HepG2 (cell line): ENCODE results near the gene RNF208. TPM values are rescaled to one million over a fixed set of nuclear protein-coding genes. Genes with fewer than 3 reads are reported as not detected.
A peak's percentile ranks its signal among the peaks of the same experiment; 100 is the strongest.

Source experiments
- JARID2 ChIP-seq: sonication (generic); formaldehyde crosslinking; IDR thresholded peaks from 2 replicates; pipeline ENCODE4 v1.8.1; 2023; ENCODE audit warnings: missing genetic modification reagents, inconsistent platforms; ENCODE audit not compliant: insufficient replicate concordance
- KDM2A ChIP-seq: sonication (generic); formaldehyde crosslinking; IDR thresholded peaks from 2 replicates; pipeline ENCODE4 v1.4.0; 2020; ENCODE audit warnings: low read depth, missing genetic modification reagents, borderline replicate concordance
- KLF11 ChIP-seq: IDR thresholded peaks from 2 replicates; pipeline ENCODE4 v1.6.1; 2016; ENCODE audit warnings: missing compliant biosample characterization
- KLF6 ChIP-seq: IDR thresholded peaks from 2 replicates; pipeline ENCODE4 v1.8.0; 2016; ENCODE audit warnings: missing biosample characterization, missing genetic modification reagents
- NFRKB ChIP-seq: fragments of 450-650 bp; IDR thresholded peaks from 2 replicates; pipeline ENCODE4 v1.6.1; 2017
- PCBP2 ChIP-seq: fragments of 200-400 bp; formaldehyde crosslinking; optimal IDR thresholded peaks from 2 replicates; pipeline ENCODE3; 2018; ENCODE audit warnings: low read length, low read depth; ENCODE audit not compliant: poor library complexity, severe bottlenecking
- REL ChIP-seq: sonication (generic); formaldehyde crosslinking; conservative IDR thresholded peaks from 2 replicates; pipeline ENCODE4 v1.8.0; 2022; ENCODE audit warnings: mild to moderate bottlenecking, missing genetic modification reagents, moderate library complexity
- SIN3A ChIP-seq: IDR thresholded peaks from 2 replicates; pipeline ENCODE4 v1.6.1; 2011; ENCODE audit warnings: low read depth, mild to moderate bottlenecking, control low read depth, low read length, borderline replicate concordance
- SMC3 ChIP-seq: IDR thresholded peaks from 2 replicates; pipeline ENCODE4 v1.6.1; 2011; ENCODE audit warnings: low read length, improper control_type of control experiment
- SRSF4 ChIP-seq: fragments of 200-400 bp; formaldehyde crosslinking; IDR thresholded peaks from one replicate; pipeline ENCODE4 v1.6.1; 2018; ENCODE audit warnings: mild to moderate bottlenecking, low read depth, low read length, moderate library complexity; ENCODE audit not compliant: poor library complexity, severe bottlenecking
- ZBTB43 ChIP-seq: sonication (generic); formaldehyde crosslinking; conservative IDR thresholded peaks from 2 replicates; pipeline ENCODE4 v1.4.0; 2020; ENCODE audit warnings: missing genetic modification reagents
- ZFYVE20 ChIP-seq: sonication (generic); formaldehyde crosslinking; IDR thresholded peaks from 2 replicates; pipeline ENCODE4 v1.8.0; 2023; ENCODE audit warnings: low read depth, mild to moderate bottlenecking, moderate library complexity, missing genetic modification reagents, borderline replicate concordance
- ZNF142 ChIP-seq: sonication (generic); formaldehyde crosslinking; IDR thresholded peaks from 2 replicates; pipeline ENCODE4 v1.4.0; 2020; ENCODE audit warnings: missing genetic modification reagents
- ZNF335 ChIP-seq: sonication (generic); formaldehyde crosslinking; IDR thresholded peaks from 2 replicates; pipeline ENCODE4 v1.4.0; 2020; ENCODE audit warnings: missing genetic modification reagents
- ZNF563 ChIP-seq: sonication (generic); formaldehyde crosslinking; IDR thresholded peaks from 2 replicates; pipeline ENCODE4 v1.8.0; 2022; ENCODE audit warnings: mild to moderate bottlenecking, moderate library complexity, missing genetic modification reagents
- ZNF709 ChIP-seq: sonication (generic); formaldehyde crosslinking; IDR thresholded peaks from 2 replicates; pipeline ENCODE4 v1.5.0; 2020; ENCODE audit warnings: mild to moderate bottlenecking, missing genetic modification reagents
- ZNF724P ChIP-seq: sonication (generic); formaldehyde crosslinking; IDR thresholded peaks from 2 replicates; pipeline ENCODE4 v1.8.0; 2022; ENCODE audit warnings: missing genetic modification reagents, borderline replicate concordance
- polyA plus RNA-seq, 8 experiments: library from polyadenylated mRNA; depleted of rRNA in 3 of 8; stranded (reverse) in 7 of 8; unstranded in 1 of 8; fragments of >200 nt; fragmentation: Illumina TruSeq in 4 of 8; extraction: Trizol in 4 of 8; gene quantifications; 2 replicates each; pipeline versions ENCODE4 v1.2.1 to v1.2.3, GENCODE V29; 2011 to 2016; ENCODE audit warnings: low read depth in 4 of 8, missing spikeins in 1 of 8, mixed read lengths in 1 of 8; ENCODE audit not compliant: insufficient read depth in 1 of 8
- total RNA-seq, 5 experiments: library from RNA; depleted of rRNA; stranded (reverse); fragments of >200 nt; fragmentation: Illumina TruSeq; extraction: Trizol; gene quantifications; 2 replicates each; pipeline ENCODE4 v1.2.3, GENCODE V29; 2016; ENCODE audit warnings: low read depth in 1 of 5
- TF ChIP-seq, protein P1 (sequence below): sonication (generic); formaldehyde crosslinking; IDR thresholded peaks from 2 replicates; pipeline ENCODE4 v1.4.0; 2020; ENCODE audit warnings: low read depth, missing genetic modification reagents

Gene RNF208
- total and polyA plus RNA-seq, 2 of the 13 experiments (the other 11 are each of a cell fraction or from before 2014, with no cell fraction given) = 1.6 to 2.1 TPM

DNA sequence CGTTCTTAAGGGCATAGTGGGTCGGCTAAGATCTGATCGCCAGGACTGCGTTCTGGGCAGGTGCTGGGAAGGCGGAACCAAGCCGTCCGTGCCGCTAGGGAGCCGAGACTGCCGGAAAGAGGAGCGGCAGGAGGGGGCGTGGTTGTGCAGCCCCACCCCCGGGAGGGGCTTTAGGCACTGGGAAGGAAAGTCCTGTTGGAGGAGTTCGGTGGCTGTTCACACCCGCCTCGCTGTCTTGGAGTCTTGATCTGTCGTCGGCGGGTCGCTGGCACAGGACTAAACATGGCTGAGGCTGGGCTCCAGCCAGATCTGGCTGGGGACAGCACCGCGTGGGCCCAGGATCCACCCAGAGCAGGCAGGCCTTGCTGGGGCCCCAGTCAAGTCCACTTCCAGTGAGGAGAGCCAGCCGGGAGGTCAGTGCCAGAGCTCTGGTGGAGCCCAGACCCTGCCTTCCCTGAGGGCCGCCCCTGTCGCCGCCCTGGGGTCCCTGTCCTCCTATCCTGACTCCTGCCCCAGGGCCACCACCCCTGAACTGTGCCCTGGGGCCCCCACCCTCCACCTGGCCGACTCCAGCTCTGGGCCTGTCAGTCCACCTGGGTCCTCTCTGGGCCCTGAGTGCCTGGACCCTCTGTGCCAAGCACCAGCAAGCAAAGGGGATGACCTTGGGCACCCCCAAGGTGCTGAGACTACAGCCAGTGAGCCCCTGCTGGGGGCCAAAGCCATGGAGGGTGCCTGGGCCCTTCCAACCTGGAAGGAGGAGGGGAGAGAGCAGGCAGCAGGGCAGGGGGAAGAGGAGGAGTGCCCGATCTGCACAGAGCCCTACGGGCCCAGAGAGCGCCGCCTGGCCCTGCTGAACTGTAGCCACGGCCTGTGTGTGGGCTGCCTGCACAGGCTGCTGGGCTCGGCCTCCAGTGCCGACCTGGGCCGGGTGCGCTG is 4.5 kb downstream of the RNF208 start (continued):
- TF ChIP-seq KDM2A (peak; percentile 49), REL (no peak), ZNF709 (CRISPR knock-in tag) (peak; percentile 75; the same call in 1 of the 2 replicates), ZNF335 (CRISPR knock-in tag) (0 out of 2 replicates have a peak, but pooled peaks have one; percentile 34), JARID2 (CRISPR knock-in tag) (no peak), ZNF142 (CRISPR knock-in tag) (no peak; the same call in 1 of the 2 replicates), KLF11 (CRISPR knock-in tag) (no peak), SIN3A (no peak; the same call in 1 of the 2 replicates), SRSF4 (no peak), ZNF724P (CRISPR knock-in tag) (no peak), NFRKB (no peak), PCBP2 (no peak), ZFYVE20 (CRISPR knock-in tag) (peak; percentile 38; the same call in 1 of the 2 replicates), SMC3 (no peak), KLF6 (CRISPR knock-in tag) (no peak), ZNF563 (no peak; the same call in 1 of the 2 replicates), ZBTB43 (CRISPR knock-in tag) (no peak)
- TF ChIP-seq, protein P1, sequence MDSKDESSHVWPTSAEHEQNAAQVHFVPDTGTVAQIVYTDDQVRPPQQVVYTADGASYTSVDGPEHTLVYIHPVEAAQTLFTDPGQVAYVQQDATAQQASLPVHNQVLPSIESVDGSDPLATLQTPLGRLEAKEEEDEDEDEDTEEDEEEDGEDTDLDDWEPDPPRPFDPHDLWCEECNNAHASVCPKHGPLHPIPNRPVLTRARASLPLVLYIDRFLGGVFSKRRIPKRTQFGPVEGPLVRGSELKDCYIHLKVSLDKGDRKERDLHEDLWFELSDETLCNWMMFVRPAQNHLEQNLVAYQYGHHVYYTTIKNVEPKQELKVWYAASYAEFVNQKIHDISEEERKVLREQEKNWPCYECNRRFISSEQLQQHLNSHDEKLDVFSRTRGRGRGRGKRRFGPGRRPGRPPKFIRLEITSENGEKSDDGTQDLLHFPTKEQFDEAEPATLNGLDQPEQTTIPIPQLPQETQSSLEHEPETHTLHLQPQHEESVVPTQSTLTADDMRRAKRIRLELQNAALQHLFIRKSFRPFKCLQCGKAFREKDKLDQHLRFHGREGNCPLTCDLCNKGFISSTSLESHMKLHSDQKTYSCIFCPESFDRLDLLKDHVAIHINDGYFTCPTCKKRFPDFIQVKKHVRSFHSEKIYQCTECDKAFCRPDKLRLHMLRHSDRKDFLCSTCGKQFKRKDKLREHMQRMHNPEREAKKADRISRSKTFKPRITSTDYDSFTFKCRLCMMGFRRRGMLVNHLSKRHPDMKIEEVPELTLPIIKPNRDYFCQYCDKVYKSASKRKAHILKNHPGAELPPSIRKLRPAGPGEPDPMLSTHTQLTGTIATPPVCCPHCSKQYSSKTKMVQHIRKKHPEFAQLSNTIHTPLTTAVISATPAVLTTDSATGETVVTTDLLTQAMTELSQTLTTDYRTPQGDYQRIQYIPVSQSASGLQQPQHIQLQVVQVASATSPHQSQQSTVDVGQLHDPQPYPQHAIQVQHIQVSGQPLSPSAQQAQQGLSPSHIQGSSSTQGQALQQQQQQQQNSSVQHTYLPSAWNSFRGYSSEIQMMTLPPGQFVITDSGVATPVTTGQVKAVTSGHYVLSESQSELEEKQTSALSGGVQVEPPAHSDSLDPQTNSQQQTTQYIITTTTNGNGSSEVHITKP (CRISPR knock-in tag) = no peak
